ENCODE data around the gene KMT5C. TPM values are rescaled to one million over a fixed set of nuclear protein-coding genes. Genes with fewer than 3 reads are reported as not detected.

KMT5C gene
- total and polyA plus RNA-seq, 9 donors = 13.4 to 34.1 (median 23.2) TPM

GRCh38 chr19:55392820-55393761, 53.4 kb downstream of the KMT5C start:
- H3K27ac ChIP-seq (ENCODE audit: low read length) = no peak overlapping the region
- H3K4me3 ChIP-seq (ENCODE audit: low read length) = no peak overlapping the region
- H3K27me3 ChIP-seq (ENCODE audit: control insufficient read depth, insufficient read depth, low read length) = no peaks in the 10 kb centered on the region
- DNase-seq = no peak
- 12% methylated on average over 11 of the region's 18 CpGs for WGBS (ENCODE audit: insufficient coverage)
- no peaks in the 10 kb centered on the region for H3K9me3 ChIP-seq (replicated peaks; ENCODE audit: control insufficient read depth, low read depth, low read length)
- H3K4me1 ChIP-seq (ENCODE audit: control insufficient read depth, insufficient read depth, low read length) = peaks cover 18% of the 10 kb centered on the region
- H3K36me3 ChIP-seq (ENCODE audit: control insufficient read depth, insufficient read depth, low read length) = peaks cover 33% of the 10 kb centered on the region

Other genes with a start within 250 kb of the KMT5C start
- 59.9 TPM for gene PPP1R12C, start 222.2 kb upstream of the KMT5C start, total RNA-seq
- gene PPP1R12C, start 222.2 kb upstream of the KMT5C start, polyA plus RNA-seq (ENCODE audit: insufficient read depth in 1 of 8, insufficient read length in 8 of 8, low replicate concordance in 1 of 8) = 100 to 1,000 TPM in 3 of 8 donors, 10 to 100 TPM in 5; 59.4 to 106 (median 92.8) TPM
- 387 TPM for gene TNNT1, start 190.7 kb upstream of the KMT5C start, total RNA-seq
- gene TNNT1, start 190.7 kb upstream of the KMT5C start, polyA plus RNA-seq (ENCODE audit: insufficient read depth in 1 of 8, insufficient read length in 8 of 8, low replicate concordance in 1 of 8) = 1,000 to 10,000 TPM in 2 of 8 donors, 100 to 1,000 TPM in 6; 448 to 1,171 (median 607) TPM
- gene TNNI3, start 182.1 kb upstream of the KMT5C start, total RNA-seq = 0.80 TPM
- gene TNNI3, start 182.1 kb upstream of the KMT5C start, polyA plus RNA-seq (ENCODE audit: insufficient read depth in 1 of 8, insufficient read length in 8 of 8, low replicate concordance in 1 of 8) = 1 to 10 TPM; 1.1 to 3.1 (median 1.5) TPM
- gene DNAAF3, start 173.3 kb upstream of the KMT5C start, total RNA-seq = 0.13 TPM
- 1 to 10 TPM in 1 of 8 donors, under 1 TPM in 7; 0.15 to 1.1 (median 0.38) TPM for gene DNAAF3, start 173.3 kb upstream of the KMT5C start, polyA plus RNA-seq (ENCODE audit: insufficient read depth in 1 of 8, insufficient read length in 8 of 8, low replicate concordance in 1 of 8)
- not detected for gene SYT5, start 159.6 kb upstream of the KMT5C start, total RNA-seq
- gene SYT5, start 159.6 kb upstream of the KMT5C start, polyA plus RNA-seq (ENCODE audit: insufficient read depth in 1 of 8, insufficient read length in 8 of 8, low replicate concordance in 1 of 8) = 1 to 10 TPM in 1 of 8 donors, under 1 TPM in 4, not detected in 3; 0.07 to 2.0 (median 0.08) TPM
- gene PTPRH, start 130.4 kb upstream of the KMT5C start, total RNA-seq = 0.58 TPM
- 1 to 10 TPM in 1 of 8 donors, under 1 TPM in 7; 0.14 to 2.1 (median 0.24) TPM for gene PTPRH, start 130.4 kb upstream of the KMT5C start, polyA plus RNA-seq (ENCODE audit: insufficient read depth in 1 of 8, insufficient read length in 8 of 8, low replicate concordance in 1 of 8)
- gene TMEM86B, start 111.1 kb upstream of the KMT5C start, total RNA-seq = 1.1 TPM
- gene TMEM86B, start 111.1 kb upstream of the KMT5C start, polyA plus RNA-seq (ENCODE audit: insufficient read depth in 1 of 8, insufficient read length in 8 of 8, low replicate concordance in 1 of 8) = 1 to 10 TPM; 1.8 to 4.8 (median 2.9) TPM
- gene PPP6R1, start 80.9 kb upstream of the KMT5C start, total RNA-seq = 12.5 TPM
- 10 to 100 TPM; 26.3 to 37.2 (median 32.3) TPM for gene PPP6R1, start 80.9 kb upstream of the KMT5C start, polyA plus RNA-seq (ENCODE audit: insufficient read depth in 1 of 8, insufficient read length in 8 of 8, low replicate concordance in 1 of 8)
- 14.5 TPM for gene HSPBP1, start 59.8 kb upstream of the KMT5C start, total RNA-seq
- 10 to 100 TPM; 26.2 to 34.9 (median 30.6) TPM for gene HSPBP1, start 59.8 kb upstream of the KMT5C start, polyA plus RNA-seq (ENCODE audit: insufficient read depth in 1 of 8, insufficient read length in 8 of 8, low replicate concordance in 1 of 8)
- 5.4 TPM for gene BRSK1, start 55.9 kb upstream of the KMT5C start, total RNA-seq
- 10 to 100 TPM in 5 of 8 donors, 1 to 10 TPM in 3; 7.4 to 13.7 (median 10.6) TPM for gene BRSK1, start 55.9 kb upstream of the KMT5C start, polyA plus RNA-seq (ENCODE audit: insufficient read depth in 1 of 8, insufficient read length in 8 of 8, low replicate concordance in 1 of 8)
- gene TMEM150B, start 14.5 kb upstream of the KMT5C start, total RNA-seq = 0.53 TPM
- gene TMEM150B, start 14.5 kb upstream of the KMT5C start, polyA plus RNA-seq (ENCODE audit: insufficient read depth in 1 of 8, insufficient read length in 8 of 8, low replicate concordance in 1 of 8) = 1 to 10 TPM in 3 of 8 donors, under 1 TPM in 5; 0.36 to 3.8 (median 0.87) TPM
- not detected for gene COX6B2, start 14.8 kb downstream of the KMT5C start, total RNA-seq
- 1 to 10 TPM in 1 of 8 donors, under 1 TPM in 5, not detected in 2; 0.09 to 2.4 (median 0.23) TPM for gene COX6B2, start 14.8 kb downstream of the KMT5C start, polyA plus RNA-seq (ENCODE audit: insufficient read depth in 1 of 8, insufficient read length in 8 of 8, low replicate concordance in 1 of 8)
- gene GARIN5B, start 23.4 kb downstream of the KMT5C start, total RNA-seq = not detected
- gene GARIN5B, start 23.4 kb downstream of the KMT5C start, polyA plus RNA-seq (ENCODE audit: insufficient read depth in 1 of 8, insufficient read length in 8 of 8, low replicate concordance in 1 of 8) = not detected
- gene IL11, start 30.6 kb downstream of the KMT5C start, total RNA-seq = 0.31 TPM
- gene IL11, start 30.6 kb downstream of the KMT5C start, polyA plus RNA-seq (ENCODE audit: insufficient read depth in 1 of 8, insufficient read length in 8 of 8, low replicate concordance in 1 of 8) = under 1 TPM; 0.12 to 0.61 (median 0.40) TPM
- not detected for gene TMEM190, start 37.0 kb downstream of the KMT5C start, total RNA-seq
- under 1 TPM in 1 of 8 donors, not detected in 7; 0.50 TPM for gene TMEM190, start 37.0 kb downstream of the KMT5C start, polyA plus RNA-seq (ENCODE audit: insufficient read depth in 1 of 8, insufficient read length in 8 of 8, low replicate concordance in 1 of 8)
- gene TMEM238, start 44.4 kb downstream of the KMT5C start, total RNA-seq = 0.18 TPM
- under 1 TPM; 0.14 to 0.49 (median 0.27) TPM for gene TMEM238, start 44.4 kb downstream of the KMT5C start, polyA plus RNA-seq (ENCODE audit: insufficient read depth in 1 of 8, insufficient read length in 8 of 8, low replicate concordance in 1 of 8)
- gene RPL28, start 46.1 kb downstream of the KMT5C start, total RNA-seq = 463 TPM
- 1,000 to 10,000 TPM; 1,674 to 2,410 (median 1,842) TPM for gene RPL28, start 46.1 kb downstream of the KMT5C start, polyA plus RNA-seq (ENCODE audit: insufficient read depth in 1 of 8, insufficient read length in 8 of 8, low replicate concordance in 1 of 8)
- 31.4 TPM for gene UBE2S, start 67.9 kb downstream of the KMT5C start, total RNA-seq
- gene UBE2S, start 67.9 kb downstream of the KMT5C start, polyA plus RNA-seq (ENCODE audit: insufficient read depth in 1 of 8, insufficient read length in 8 of 8, low replicate concordance in 1 of 8) = 10 to 100 TPM; 40.8 to 70.1 (median 60.1) TPM
- gene SHISA7, start 103.4 kb downstream of the KMT5C start, total RNA-seq = under 0.01 TPM
- gene SHISA7, start 103.4 kb downstream of the KMT5C start, polyA plus RNA-seq (ENCODE audit: insufficient read depth in 1 of 8, insufficient read length in 8 of 8, low replicate concordance in 1 of 8) = under 1 TPM; 0.08 to 0.32 (median 0.17) TPM
- 35.8 TPM for gene ISOC2, start 121.8 kb downstream of the KMT5C start, total RNA-seq
- 10 to 100 TPM; 31.8 to 39.1 (median 35.1) TPM for gene ISOC2, start 121.8 kb downstream of the KMT5C start, polyA plus RNA-seq (ENCODE audit: insufficient read depth in 1 of 8, insufficient read length in 8 of 8, low replicate concordance in 1 of 8)
- not detected for gene C19orf85, start 124.9 kb downstream of the KMT5C start, total RNA-seq
- gene C19orf85, start 124.9 kb downstream of the KMT5C start, polyA plus RNA-seq (ENCODE audit: insufficient read depth in 1 of 8, insufficient read length in 8 of 8, low replicate concordance in 1 of 8) = not detected
- 1.6 TPM for gene ZNF628, start 136.7 kb downstream of the KMT5C start, total RNA-seq
- 1 to 10 TPM; 2.8 to 5.1 (median 3.8) TPM for gene ZNF628, start 136.7 kb downstream of the KMT5C start, polyA plus RNA-seq (ENCODE audit: insufficient read depth in 1 of 8, insufficient read length in 8 of 8, low replicate concordance in 1 of 8)
- 30.0 TPM for gene NAT14, start 145.3 kb downstream of the KMT5C start, total RNA-seq
- 10 to 100 TPM; 23.5 to 44.1 (median 29.5) TPM for gene NAT14, start 145.3 kb downstream of the KMT5C start, polyA plus RNA-seq (ENCODE audit: insufficient read depth in 1 of 8, insufficient read length in 8 of 8, low replicate concordance in 1 of 8)
- gene SSC5D, start 148.6 kb downstream of the KMT5C start, total RNA-seq = 20.0 TPM
- gene SSC5D, start 148.6 kb downstream of the KMT5C start, polyA plus RNA-seq (ENCODE audit: insufficient read depth in 1 of 8, insufficient read length in 8 of 8, low replicate concordance in 1 of 8) = 10 to 100 TPM in 6 of 8 donors, 1 to 10 TPM in 2; 7.9 to 54.8 (median 24.7) TPM
- 0.89 TPM for gene SBK2, start 197.3 kb downstream of the KMT5C start, total RNA-seq
- 1 to 10 TPM; 3.0 to 9.7 (median 3.7) TPM for gene SBK2, start 197.3 kb downstream of the KMT5C start, polyA plus RNA-seq (ENCODE audit: insufficient read depth in 1 of 8, insufficient read length in 8 of 8, low replicate concordance in 1 of 8)
- 0.13 TPM for gene SBK3, start 205.7 kb downstream of the KMT5C start, total RNA-seq
- under 1 TPM in 5 of 8 donors, not detected in 3; 0.10 to 0.29 (median 0.15) TPM for gene SBK3, start 205.7 kb downstream of the KMT5C start, polyA plus RNA-seq (ENCODE audit: insufficient read depth in 1 of 8, insufficient read length in 8 of 8, low replicate concordance in 1 of 8)
- 4.7 TPM for gene ZNF579, start 241.0 kb downstream of the KMT5C start, total RNA-seq
- gene ZNF579, start 241.0 kb downstream of the KMT5C start, polyA plus RNA-seq (ENCODE audit: insufficient read depth in 1 of 8, insufficient read length in 8 of 8, low replicate concordance in 1 of 8) = 10 to 100 TPM; 11.0 to 18.5 (median 14.1) TPM

Measured in muscle of leg (tissue), 11 donors.